GM23248 (cell line): ENCODE measurements around the gene TTYH1.

Source experiments
- EZH2 ChIP-seq: fragments of 200-600 bp; sonication (generic); IDR thresholded peaks from 2 replicates; pipeline ENCODE4 v1.6.1; 2018; ENCODE audit warnings: antibody characterized with exemption, mild to moderate bottlenecking; ENCODE audit not compliant: insufficient read depth, poor library complexity, severe bottlenecking
- EZH2phosphoT487 ChIP-seq: fragments of 200-600 bp; sonication (generic); IDR thresholded peaks from 2 replicates; pipeline ENCODE4 v1.6.1; 2018; ENCODE audit warnings: antibody characterized with exemption, moderate library complexity, mild to moderate bottlenecking, low read depth; ENCODE audit not compliant: insufficient read depth

DNA sequence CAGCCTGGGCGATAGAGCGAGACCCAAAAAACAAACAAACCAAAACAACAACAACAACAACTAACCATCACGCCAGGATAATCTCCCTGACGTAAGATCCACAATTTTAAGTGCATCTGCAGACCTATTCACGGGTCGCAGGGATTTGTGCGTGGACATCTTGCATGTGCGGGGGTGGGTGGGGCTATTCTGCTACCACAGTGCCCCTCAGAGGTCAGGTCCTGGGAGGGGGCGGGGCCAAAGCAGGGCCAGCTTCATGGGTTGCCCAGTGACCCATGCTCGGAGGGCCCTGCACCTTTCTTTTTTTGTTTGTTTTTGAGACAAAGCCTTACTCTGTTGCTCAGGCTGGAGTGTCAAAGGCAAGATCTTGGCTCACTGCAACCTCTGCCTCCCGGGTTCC, 60.4 kb downstream of the TTYH1 start:
- TF ChIP-seq EZH2phosphoT487: no peak
- TF ChIP-seq EZH2: no peak
